Activated T-helper 9 cell treated with anti-CD3 and anti-CD28 coated beads, Interleukin-2, amount 50 U/mL, for 16 hours (primary cell): ENCODE data around the gene PLA2G4B.

Experiments used
- DNase-seq: peaks from one replicate; pipeline ENCODE4 v3.0.0-alpha.2; 2020; ENCODE audit warnings: low read depth

Gene PLA2G4B

GRCh38 chr15:41851755-41852370, 13.2 kb downstream of the PLA2G4B start:
- no peak for DNase-seq

- DNase-seq = no peak
Measured at GRCh38 chr15:41852736-41853590, 14.3 kb downstream of the PLA2G4B start.

- no peak for DNase-seq
Measured at GRCh38 chr15:41853831-41854230, 15.2 kb downstream of the PLA2G4B start.

GRCh38 chr15:41854443-41854842, 15.8 kb downstream of the PLA2G4B start:
- no peak for DNase-seq

GRCh38 chr15:41855261-41855961, 16.8 kb downstream of the PLA2G4B start:
- DNase-seq = no peak

- DNase-seq = no peak
Measured at GRCh38 chr15:41856262-41856661, 17.6 kb downstream of the PLA2G4B start.

GRCh38 chr15:41856716-41857115, 18.1 kb downstream of the PLA2G4B start:
- DNase-seq = no peak

- DNase-seq = no peak
Measured at GRCh38 chr15:41857316-41857715, 18.7 kb downstream of the PLA2G4B start.

- no peak for DNase-seq
Measured at GRCh38 chr15:41858756-41859155, 20.1 kb downstream of the PLA2G4B start.

GRCh38 chr15:41860049-41860828, 21.6 kb downstream of the PLA2G4B start:
- DNase-seq = no peak

GRCh38 chr15:41861736-41862356, 23.2 kb downstream of the PLA2G4B start:
- DNase-seq = no peak

- DNase-seq = no peak
Measured at GRCh38 chr15:41862515-41863116, 24.0 kb downstream of the PLA2G4B start.

GRCh38 chr15:41865490-41866055, 26.9 kb downstream of the PLA2G4B start:
- no peak for DNase-seq

GRCh38 chr15:41866263-41866703, 27.6 kb downstream of the PLA2G4B start:
- no peak for DNase-seq

GRCh38 chr15:41866872-41867579, 28.4 kb downstream of the PLA2G4B start:
- DNase-seq = no peak

GRCh38 chr15:41868321-41868720, 29.7 kb downstream of the PLA2G4B start:
- no peak for DNase-seq

GRCh38 chr15:41869770-41870688, 31.4 kb downstream of the PLA2G4B start:
- no peak for DNase-seq

GRCh38 chr15:41870689-41871081, 32.0 kb downstream of the PLA2G4B start:
- DNase-seq = peak; percentile 41
